Endothelial cell (in vitro differentiated cells): Measurements from ENCODE around the gene GPR150. TPM values are rescaled to one million over a fixed set of nuclear protein-coding genes. Genes with fewer than 3 reads are reported as not detected.
A peak's percentile ranks its signal among the peaks of the same experiment; 100 is the strongest.

Experiments
- DNase-seq: peaks from one replicate; pipeline ENCODE4 v3.0.0; 2021; ENCODE audit warnings: low spot score
- H3K27ac Mint-ChIP-seq: one replicate; pipeline ENCODE4 v1.8.0; 2021; ENCODE audit warnings: mixed read lengths, inconsistent platforms; ENCODE audit not compliant: unreplicated experiment
- H3K27me3 Mint-ChIP-seq: one replicate; pipeline ENCODE4 v1.8.0; 2021; ENCODE audit warnings: mild to moderate bottlenecking, moderate library complexity, mixed read lengths, inconsistent platforms; ENCODE audit not compliant: unreplicated experiment
- H3K36me3 Mint-ChIP-seq: one replicate; pipeline ENCODE4 v1.8.0; 2021; ENCODE audit warnings: mild to moderate bottlenecking, low read depth, mixed read lengths, inconsistent platforms; ENCODE audit not compliant: unreplicated experiment
- H3K4me1 Mint-ChIP-seq: one replicate; pipeline ENCODE4 v1.8.0; 2021; ENCODE audit warnings: mild to moderate bottlenecking, mixed read lengths, inconsistent platforms; ENCODE audit not compliant: unreplicated experiment
- H3K4me3 Mint-ChIP-seq: one replicate; pipeline ENCODE4 v1.8.0; 2021; ENCODE audit warnings: mild to moderate bottlenecking, mixed read lengths, inconsistent platforms; ENCODE audit not compliant: unreplicated experiment
- H3K9me3 Mint-ChIP-seq: one replicate; pipeline ENCODE4 v1.8.0; 2021; ENCODE audit warnings: mixed read lengths, inconsistent platforms; ENCODE audit not compliant: unreplicated experiment
- total RNA-seq: library from RNA; stranded (reverse); fragmentation: NEBNext Ultra II Directional; extraction: Animal tissue kit (Norgen Biotek cat#: 25700); gene quantifications from one replicate; pipeline ENCODE4 v1.2.1, GENCODE V29; 2021; ENCODE audit not compliant: unreplicated experiment
- TF ChIP-seq, protein P1 (sequence below): fragments of 200-600 bp; sonication (generic); IDR thresholded peaks from one replicate; pipeline ENCODE4 v1.5.0; 2021; ENCODE audit warnings: antibody characterized with exemption; ENCODE audit not compliant: unreplicated experiment

The GPR150 gene
- total RNA-seq, 1 donor from 2014 or later: not detected

DNA sequence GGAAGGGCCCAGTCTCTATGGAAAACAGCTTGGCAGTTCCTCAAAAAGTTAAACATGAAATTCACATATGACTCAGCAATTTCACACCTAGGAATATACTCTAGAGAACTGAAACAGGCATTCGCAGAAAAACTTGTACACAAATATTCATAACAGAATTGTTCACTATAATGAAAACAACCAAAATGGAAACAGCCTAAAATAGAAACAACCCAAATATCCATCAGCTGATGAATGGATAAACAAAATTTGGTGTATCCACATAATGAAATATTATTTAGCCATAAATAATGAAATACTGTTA lies 4.8 kb upstream of the GPR150 start:
- DNase-seq: no peak
- Mint-ChIP-seq H3K36me3 (peaks cover 3% of the 10 kb centered on the region), H3K27ac (no peak overlapping the region), H3K27me3 (peaks cover 15% of the 10 kb centered on the region), H3K4me1 (peaks cover 9% of the 10 kb centered on the region), H3K4me3 (no peak overlapping the region), H3K9me3 (no peaks in the 10 kb centered on the region)
- TF ChIP-seq, protein P1, sequence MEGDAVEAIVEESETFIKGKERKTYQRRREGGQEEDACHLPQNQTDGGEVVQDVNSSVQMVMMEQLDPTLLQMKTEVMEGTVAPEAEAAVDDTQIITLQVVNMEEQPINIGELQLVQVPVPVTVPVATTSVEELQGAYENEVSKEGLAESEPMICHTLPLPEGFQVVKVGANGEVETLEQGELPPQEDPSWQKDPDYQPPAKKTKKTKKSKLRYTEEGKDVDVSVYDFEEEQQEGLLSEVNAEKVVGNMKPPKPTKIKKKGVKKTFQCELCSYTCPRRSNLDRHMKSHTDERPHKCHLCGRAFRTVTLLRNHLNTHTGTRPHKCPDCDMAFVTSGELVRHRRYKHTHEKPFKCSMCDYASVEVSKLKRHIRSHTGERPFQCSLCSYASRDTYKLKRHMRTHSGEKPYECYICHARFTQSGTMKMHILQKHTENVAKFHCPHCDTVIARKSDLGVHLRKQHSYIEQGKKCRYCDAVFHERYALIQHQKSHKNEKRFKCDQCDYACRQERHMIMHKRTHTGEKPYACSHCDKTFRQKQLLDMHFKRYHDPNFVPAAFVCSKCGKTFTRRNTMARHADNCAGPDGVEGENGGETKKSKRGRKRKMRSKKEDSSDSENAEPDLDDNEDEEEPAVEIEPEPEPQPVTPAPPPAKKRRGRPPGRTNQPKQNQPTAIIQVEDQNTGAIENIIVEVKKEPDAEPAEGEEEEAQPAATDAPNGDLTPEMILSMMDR: no peak

DNA sequence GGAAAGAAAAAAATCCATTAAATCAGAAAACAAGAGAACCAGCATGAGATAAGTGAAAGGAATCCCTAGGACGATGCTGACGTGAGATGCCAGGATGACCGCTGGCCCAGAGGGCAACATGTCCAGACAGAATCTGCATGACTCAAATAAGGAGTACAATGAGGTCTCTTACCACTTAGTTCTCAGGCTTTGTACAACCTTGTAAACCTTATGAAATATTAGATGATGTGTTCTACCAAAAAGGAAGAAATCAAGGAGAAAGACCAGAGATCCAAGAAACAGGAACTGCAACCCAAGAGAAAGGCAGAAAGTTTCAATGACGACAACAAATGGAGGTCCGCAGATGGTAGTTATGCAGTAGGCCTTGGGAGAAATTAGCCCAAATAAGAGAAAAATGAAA lies 2.8 kb upstream of the GPR150 start:
- TF ChIP-seq, protein P1: no peak
- Mint-ChIP-seq H3K36me3 (peaks cover 8% of the 10 kb centered on the region), H3K4me3 (no peak overlapping the region), H3K4me1 (peaks cover 15% of the 10 kb centered on the region), H3K9me3 (no peaks in the 10 kb centered on the region), H3K27me3 (peaks cover 19% of the 10 kb centered on the region), H3K27ac (no peak overlapping the region)
- DNase-seq: no peak

DNA sequence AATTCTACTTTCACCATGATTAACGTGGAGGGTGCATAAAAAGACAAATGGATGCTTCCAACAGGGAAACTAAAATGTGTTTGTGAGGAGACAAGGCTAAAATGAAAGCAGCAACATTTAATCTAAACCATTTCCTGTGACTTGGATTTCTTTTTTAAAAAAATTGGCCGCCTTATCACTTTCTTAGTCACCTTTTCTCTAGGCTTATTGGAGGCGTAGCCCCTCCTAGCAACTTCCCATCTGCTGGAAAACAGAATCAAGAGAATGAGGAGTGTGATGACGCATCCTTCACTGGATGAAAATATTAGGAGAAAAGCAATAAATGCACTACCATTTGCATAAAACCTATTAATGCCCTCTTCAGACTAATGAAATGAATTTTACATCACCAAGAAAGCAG lies 791 bp upstream of the GPR150 start:
- TF ChIP-seq, protein P1: no peak
- Mint-ChIP-seq H3K9me3 (no peaks in the 10 kb centered on the region), H3K27me3 (peaks cover 23% of the 10 kb centered on the region), H3K4me1 (peaks cover 25% of the 10 kb centered on the region), H3K4me3 (peak overlapping the region; percentile 93), H3K27ac (peak overlapping the region; percentile 19), H3K36me3 (peaks cover 4% of the 10 kb centered on the region)
- DNase-seq: no peak

DNA sequence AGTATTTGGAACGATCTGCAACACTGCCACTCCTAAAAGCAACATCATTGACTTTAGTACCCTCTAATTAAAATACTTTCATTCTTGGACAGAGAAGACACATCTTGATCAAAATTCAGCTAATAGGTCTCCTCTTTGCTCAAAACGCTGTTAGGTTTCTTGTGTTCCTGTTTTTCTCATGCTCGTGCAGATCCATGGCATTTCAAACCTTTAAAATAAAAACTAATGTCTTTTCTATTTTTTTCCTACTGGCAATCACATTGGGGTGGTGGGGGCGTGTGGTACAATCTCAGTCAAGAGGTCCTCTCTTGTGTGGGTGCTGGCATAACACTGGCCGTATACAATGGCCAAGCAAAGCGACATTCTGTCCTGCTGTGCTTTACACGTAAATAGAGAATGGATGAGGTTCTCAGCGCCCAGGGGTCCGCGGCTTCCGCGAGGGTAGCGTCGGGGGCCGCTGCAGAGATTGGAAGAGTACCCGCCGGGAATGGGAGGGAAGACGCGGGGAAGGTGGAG lies 315 bp upstream of the GPR150 start:
- Mint-ChIP-seq H3K27me3 (peaks cover 24% of the 10 kb centered on the region), H3K27ac (peak overlapping the region; percentile 19), H3K9me3 (no peaks in the 10 kb centered on the region), H3K4me1 (peaks cover 25% of the 10 kb centered on the region), H3K4me3 (peak overlapping the region; percentile 93), H3K36me3 (peaks cover 4% of the 10 kb centered on the region)
- no peak for DNase-seq
- TF ChIP-seq, protein P1: no peak

DNA sequence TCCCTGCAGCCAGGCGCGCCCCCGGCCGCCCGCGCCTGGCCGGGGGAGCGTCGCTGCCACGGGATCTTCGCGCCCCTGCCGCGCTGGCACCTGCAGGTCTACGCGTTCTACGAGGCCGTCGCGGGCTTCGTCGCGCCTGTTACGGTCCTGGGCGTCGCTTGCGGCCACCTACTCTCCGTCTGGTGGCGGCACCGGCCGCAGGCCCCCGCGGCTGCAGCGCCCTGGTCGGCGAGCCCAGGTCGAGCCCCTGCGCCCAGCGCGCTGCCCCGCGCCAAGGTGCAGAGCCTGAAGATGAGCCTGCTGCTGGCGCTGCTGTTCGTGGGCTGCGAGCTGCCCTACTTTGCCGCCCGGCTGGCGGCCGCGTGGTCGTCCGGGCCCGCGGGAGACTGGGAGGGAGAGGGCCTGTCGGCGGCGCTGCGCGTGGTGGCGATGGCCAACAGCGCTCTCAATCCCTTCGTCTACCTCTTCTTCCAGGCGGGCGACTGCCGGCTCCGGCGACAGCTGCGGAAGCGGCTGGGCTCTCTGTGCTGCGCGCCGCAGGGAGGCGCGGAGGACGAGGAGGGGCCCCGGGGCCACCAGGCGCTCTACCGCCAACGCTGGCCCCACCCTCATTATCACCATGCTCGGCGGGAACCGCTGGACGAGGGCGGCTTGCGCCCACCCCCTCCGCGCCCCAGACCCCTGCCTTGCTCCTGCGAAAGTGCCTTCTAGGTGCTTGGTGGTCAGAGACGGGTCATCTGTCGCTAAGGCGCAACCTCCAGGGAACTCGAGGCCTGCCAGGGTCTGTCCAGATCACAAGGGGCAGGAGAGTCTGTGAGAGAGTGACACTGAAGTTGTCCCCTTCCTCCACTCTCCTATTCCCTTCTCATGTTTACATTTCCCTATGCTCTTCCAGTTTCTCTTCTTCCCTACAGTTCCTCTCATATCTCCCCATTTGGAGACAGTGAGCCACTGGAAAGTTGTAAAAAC lies 1.3 kb downstream of the GPR150 start:
- peaks cover 24% of the 10 kb centered on the region for H3K27me3 Mint-ChIP-seq
- H3K4me3 Mint-ChIP-seq: peak overlapping the region; percentile 85
- no peaks in the 10 kb centered on the region for H3K9me3 Mint-ChIP-seq
- H3K27ac Mint-ChIP-seq: peak overlapping the region; percentile 51
- peaks cover 25% of the 10 kb centered on the region for H3K4me1 Mint-ChIP-seq
- peaks cover 4% of the 10 kb centered on the region for H3K36me3 Mint-ChIP-seq
- DNase-seq: peak; percentile 53
- TF ChIP-seq, protein P1: no peak
